OCI-M2 (cell line): Measurements from ENCODE around the gene MYADM.

Experiments
- DNase-seq: peaks from one replicate; lab custom pipeline; 2025; ENCODE audit not compliant: unreplicated experiment; lab: John Stamatoyannopoulos, UW

MYADM gene

GRCh38 chr19:53883231-53883661, 15.6 kb downstream of the MYADM start:
- DNase-seq, result no peak

GRCh38 chr19:53883741-53884140, 16.1 kb downstream of the MYADM start:
- DNase-seq, result no peak

- DNase-seq, result no peak
Measured at GRCh38 chr19:53884256-53884655, 16.6 kb downstream of the MYADM start.

GRCh38 chr19:53885036-53885435, 17.4 kb downstream of the MYADM start:
- no peak for DNase-seq

- DNase-seq, result no peak
Measured at GRCh38 chr19:53892301-53892980, 24.8 kb downstream of the MYADM start.

- DNase-seq, result no peak
Measured at GRCh38 chr19:53892981-53893325, 25.3 kb downstream of the MYADM start.

GRCh38 chr19:53894707-53895106, 27.0 kb downstream of the MYADM start:
- DNase-seq, result no peak

GRCh38 chr19:53896682-53897081, 29.0 kb downstream of the MYADM start:
- no peak for DNase-seq

GRCh38 chr19:53897459-53897858, 29.8 kb downstream of the MYADM start:
- no peak for DNase-seq

GRCh38 chr19:53898166-53898565, 30.5 kb downstream of the MYADM start:
- DNase-seq, result no peak

- DNase-seq, result no peak
Measured at GRCh38 chr19:53898636-53899341, 31.1 kb downstream of the MYADM start.

- no peak for DNase-seq
Measured at GRCh38 chr19:53900191-53900860, 32.6 kb downstream of the MYADM start.

GRCh38 chr19:53903055-53903680, 35.5 kb downstream of the MYADM start:
- DNase-seq, result peak; percentile 34

GRCh38 chr19:53904909-53905308, 37.2 kb downstream of the MYADM start:
- DNase-seq, result no peak

GRCh38 chr19:53905787-53906186, 38.1 kb downstream of the MYADM start:
- no peak for DNase-seq

GRCh38 chr19:53906211-53907192, 38.8 kb downstream of the MYADM start:
- DNase-seq, result no peak

GRCh38 chr19:53907193-53907581, 39.5 kb downstream of the MYADM start:
- no peak for DNase-seq

GRCh38 chr19:53907690-53908089, 40.0 kb downstream of the MYADM start:
- DNase-seq, result no peak

- DNase-seq, result no peak
Measured at GRCh38 chr19:53908106-53908934, 40.6 kb downstream of the MYADM start.

GRCh38 chr19:53908935-53909415, 41.3 kb downstream of the MYADM start, which contains the start of gene CACNG7:
Gene CACNG7 (plus strand): TSS chr19:53909278. CDS start chr19:53912832, 3,554 bp downstream.
- DNase-seq, result no peak
